HG02884 (cell line): Measurements from ENCODE around the gene PHOSPHO1.
"Not testable (repeated sequence)": the region's sequence is repeated elsewhere in the genome, so short reads cannot be mapped to it uniquely, and the experiment has no call there.

ENCODE experiments used
- ATAC-seq: cut with Tn5 transposase; IDR thresholded peaks from one replicate; pipeline ENCODE4 v1.9.1; 2021; ENCODE audit warnings: mild to moderate bottlenecking, moderate library complexity; ENCODE audit not compliant: unreplicated experiment

Gene PHOSPHO1, protein sequence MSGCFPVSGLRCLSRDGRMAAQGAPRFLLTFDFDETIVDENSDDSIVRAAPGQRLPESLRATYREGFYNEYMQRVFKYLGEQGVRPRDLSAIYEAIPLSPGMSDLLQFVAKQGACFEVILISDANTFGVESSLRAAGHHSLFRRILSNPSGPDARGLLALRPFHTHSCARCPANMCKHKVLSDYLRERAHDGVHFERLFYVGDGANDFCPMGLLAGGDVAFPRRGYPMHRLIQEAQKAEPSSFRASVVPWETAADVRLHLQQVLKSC

DNA sequence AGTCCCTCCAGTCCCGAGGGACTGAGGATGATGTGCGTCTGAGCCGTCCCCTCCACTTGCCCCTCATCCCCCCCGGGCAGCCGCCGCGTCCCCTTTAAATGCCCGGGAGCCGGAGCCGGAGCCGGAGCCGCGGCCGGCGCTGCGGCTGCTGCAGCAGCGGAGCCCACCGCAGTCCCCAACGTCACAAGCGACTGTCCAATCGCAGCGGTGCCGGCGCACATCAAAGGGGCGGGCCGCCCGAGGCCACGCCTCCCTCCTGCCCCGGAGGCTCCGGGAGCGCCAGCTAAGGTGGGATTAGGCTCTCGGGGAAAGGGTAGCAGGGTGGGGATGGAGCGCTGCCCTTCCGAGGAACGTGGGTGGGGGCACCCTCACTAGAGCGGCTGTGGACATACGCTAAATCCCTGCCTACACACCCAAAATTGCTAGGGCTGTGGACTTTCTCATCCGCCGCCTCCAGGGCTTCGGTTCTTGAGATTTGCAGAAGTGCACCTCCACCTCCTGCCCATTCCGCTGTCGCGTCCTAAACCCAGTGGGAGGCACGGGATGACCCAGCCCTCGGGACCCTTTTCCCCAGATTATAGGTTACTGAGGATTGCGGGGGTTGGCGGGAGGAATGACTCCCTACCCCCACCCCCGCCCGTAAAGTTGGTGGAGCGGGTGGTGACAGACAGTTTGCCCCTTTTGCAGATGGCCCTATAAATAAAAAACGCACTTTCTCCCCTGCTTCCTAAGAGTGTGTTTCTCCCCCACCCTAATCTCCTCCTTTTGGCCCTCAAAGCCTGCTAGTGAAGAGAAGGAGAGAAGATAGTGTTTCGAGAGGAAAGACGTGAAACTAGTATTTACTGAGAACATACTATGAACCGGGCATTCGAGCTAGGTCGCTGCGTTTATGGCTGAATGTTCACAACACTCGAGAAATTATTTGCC, at the start of gene PHOSPHO1:
PHOSPHO1 (minus strand) TSS at position 152 of the 927 bp plus-strand sequence. CDS start 4,096 bp downstream, outside the sequence.
- ATAC-seq, result peak; percentile 83

DNA sequence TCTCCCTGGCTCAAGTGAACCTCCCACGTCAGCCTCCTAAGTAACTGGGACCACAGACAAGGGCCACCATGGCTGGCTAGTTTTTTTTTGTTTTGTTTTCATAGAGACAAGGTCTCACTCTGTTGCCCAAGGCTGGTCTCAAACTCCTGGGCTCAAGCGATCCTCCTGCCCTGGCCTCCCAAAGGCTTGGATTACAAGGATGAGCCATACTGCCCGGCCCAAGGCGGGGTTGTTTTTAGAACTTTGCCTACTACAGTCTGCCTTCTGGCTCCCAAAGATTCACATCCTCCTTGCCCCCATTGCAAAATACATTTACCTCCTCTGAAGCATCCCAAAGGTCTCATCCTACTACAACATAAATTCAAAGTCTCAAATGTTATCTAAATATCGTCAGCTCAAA, 49.5 kb upstream of the PHOSPHO1 start:
- ATAC-seq, result no peak

DNA sequence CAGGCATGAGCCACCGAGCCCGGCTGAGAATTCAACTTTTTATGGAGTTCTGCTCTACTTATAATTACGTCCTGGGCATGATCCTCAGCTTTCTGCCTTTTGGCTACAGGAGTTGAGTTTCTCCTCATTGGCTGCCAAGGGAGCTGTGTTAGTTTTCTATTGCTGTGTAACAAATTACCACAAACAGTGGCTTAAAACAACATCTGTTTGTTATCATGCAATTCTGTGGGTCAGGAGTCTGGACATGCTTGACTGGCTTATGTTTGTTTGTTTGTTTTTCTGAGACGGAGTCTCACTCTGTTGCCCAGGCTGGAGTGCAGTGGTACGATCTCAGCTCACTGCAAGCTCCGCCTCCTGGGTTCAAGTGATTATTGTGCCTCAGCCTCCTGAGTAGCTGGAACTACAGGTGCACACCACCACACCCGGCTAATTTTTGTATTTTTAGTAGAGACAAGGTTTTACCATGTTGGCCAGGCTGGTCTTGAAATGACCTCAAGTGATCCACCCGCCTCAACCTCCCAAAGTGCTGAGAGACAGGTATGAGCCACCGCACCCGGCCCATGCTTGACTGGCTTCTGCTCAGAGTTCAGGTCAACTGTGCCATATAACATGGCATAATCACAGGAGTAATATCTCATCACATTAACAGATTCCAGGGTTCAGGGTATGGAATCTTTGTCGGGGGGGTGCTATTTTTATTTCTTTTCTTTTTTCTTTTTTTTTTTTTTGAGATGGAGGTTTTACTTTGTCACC, 48.9 kb upstream of the PHOSPHO1 start:
- ATAC-seq, result not testable (repeated sequence)

DNA sequence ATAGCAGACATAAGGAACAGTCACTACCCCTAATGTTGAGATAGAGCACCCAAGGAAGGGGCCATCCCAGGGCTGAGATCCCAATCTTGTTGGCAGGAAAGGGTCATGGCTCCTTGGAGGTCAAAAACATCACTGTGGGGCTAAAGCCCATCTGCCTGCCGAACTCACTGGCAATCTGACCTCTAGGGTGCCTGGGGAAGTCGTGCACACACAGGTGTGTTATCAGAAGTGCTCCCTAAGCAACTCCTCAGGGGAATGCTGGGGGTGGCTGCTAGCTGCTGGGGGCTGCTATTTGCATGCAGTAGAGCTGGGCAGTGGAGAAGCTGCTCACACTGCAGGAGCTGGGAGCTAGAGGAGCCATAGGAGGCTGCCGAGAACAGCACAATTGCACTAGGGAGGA, 47.5 kb upstream of the PHOSPHO1 start:
- ATAC-seq, result no peak

DNA sequence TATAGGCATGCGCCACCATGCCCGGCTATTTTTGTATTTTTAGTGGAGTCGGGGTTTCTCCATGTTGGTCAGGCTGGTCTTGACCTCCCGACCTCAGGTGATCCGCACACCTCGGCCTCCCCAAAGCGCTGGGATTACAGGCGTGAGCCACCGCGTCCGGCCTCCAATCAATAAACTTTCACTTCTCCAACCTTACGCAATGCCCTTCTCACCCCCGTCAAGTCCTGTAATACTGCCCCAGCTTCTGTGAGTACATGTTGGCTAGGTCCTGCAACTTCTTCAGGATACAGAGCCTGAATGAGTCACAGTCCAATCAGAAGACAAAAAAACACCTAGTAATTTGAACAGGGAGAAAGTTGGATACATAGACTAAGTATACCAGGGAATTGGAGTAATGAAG, 47.1 kb upstream of the PHOSPHO1 start:
- ATAC-seq, result no peak

DNA sequence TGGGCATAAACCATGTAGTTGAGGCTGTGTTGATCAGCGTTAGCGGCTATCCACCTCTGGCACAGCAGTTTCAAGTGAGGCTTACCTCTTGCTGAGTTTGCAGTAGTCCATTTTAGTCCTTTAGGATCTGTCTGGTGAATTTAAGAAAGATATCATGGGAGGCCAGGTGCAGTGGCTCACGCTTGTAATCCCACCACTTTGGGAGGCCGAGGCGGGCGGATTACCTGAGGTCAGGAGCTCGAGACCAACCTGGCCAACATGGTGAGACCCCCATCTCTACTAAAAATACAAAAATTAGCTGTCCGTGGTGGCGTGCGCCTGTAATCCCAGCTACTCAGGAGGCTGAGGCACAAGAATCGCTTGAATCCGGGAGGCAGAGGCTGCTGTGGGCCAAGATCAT, 45.4 kb upstream of the PHOSPHO1 start:
- ATAC-seq, result not testable (repeated sequence)

DNA sequence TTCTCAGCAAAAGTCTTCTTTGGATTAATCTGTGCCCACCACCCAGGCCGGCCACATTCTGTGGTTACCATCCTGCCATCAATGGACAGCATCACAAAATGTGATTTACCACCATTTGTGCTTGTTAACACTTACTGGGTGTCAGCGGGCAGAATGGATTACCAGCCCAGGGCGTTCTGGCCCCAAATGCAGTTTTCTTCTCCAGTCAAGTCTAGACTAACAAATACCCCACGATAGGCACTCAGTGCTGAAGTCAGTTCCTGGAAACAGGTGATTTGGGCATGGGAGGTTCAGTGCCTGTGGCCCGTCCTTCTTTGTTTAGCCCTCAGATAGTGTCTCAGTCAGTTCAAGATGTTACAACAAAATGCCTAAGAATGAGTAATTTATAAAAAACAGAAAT, 38.8 kb upstream of the PHOSPHO1 start:
- ATAC-seq, result no peak

DNA sequence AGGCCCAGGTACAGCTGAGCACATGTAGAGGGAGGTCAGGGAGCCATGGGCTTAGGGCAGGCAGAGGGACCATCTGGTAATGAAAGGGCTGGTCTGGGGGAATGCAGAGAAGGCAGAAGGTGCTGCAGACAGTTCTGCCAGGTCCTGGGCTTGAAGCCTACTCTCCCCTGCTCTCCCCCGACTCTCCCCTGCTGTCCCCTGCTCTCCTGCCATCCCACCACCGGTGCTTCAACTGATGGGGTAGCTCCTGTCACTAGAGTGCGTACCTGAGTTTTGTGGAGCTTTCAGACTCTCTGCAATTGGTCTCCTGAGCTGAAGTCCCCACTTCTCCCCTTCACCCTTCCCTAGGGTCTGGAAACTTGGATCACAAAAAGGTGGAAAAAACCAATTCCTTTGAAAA, 37.3 kb upstream of the PHOSPHO1 start:
- no peak for ATAC-seq

DNA sequence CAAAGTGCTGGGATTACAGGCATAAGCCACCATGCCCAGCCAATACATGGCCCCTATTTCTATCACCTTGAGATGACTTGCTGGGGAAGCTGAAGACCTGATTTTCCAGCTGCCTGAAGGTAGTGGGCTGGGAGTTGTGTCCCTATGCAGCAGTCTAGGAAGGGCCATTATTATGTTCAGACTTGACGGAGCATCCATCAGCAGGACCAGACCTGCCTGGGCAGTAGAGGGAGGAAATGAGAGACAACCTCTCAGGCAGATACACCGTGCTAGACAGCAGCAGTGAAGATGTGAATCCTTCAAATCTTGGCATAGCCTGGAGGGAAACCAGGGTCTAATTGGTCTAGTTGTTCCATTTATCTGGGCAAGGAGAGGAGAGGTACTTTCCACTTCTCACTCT, 35.6 kb upstream of the PHOSPHO1 start:
- no peak for ATAC-seq

DNA sequence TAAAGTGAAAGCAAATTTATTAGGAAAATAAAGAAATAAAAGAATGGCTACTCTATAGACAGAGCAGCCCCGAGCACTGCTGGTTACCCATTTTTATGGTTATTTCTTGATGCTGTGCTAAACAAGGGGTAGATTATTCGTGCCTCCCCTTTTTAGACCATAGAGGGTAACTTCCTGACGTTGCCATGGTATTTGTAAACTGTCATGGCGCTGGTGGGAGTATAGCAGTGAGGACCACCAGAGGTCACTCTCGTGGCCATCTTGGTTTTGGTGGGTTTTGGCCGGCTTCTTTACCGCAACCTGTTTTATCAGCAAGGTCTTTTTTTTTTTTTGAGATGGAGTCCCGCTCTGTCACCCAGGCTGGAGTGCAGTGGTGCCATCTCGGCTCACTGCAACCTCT, 31.0 kb upstream of the PHOSPHO1 start:
- not testable (repeated sequence) for ATAC-seq

DNA sequence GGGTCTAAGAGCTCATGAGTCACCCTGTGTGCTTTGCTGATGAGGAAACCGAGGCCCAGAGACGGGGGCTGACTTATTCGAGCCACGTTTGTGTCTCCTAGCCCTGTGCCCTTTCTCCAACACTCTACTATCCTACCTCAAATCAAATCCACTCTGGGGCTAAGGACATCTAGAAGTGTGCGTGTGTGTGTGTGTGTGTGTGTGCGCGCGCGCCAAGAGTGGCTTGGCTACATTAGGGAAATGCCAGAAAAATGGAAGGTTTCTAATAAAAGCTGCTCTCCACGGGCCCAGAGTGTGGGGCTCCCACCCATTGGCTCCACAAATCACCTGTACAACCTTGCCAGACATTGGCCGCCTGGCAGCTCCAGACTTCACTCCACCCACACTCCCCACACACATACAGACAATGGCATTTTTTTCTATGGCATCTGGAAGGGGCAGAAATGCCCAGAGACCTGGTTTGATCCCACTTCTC, 30.3 kb upstream of the PHOSPHO1 start:
- ATAC-seq, result no peak

DNA sequence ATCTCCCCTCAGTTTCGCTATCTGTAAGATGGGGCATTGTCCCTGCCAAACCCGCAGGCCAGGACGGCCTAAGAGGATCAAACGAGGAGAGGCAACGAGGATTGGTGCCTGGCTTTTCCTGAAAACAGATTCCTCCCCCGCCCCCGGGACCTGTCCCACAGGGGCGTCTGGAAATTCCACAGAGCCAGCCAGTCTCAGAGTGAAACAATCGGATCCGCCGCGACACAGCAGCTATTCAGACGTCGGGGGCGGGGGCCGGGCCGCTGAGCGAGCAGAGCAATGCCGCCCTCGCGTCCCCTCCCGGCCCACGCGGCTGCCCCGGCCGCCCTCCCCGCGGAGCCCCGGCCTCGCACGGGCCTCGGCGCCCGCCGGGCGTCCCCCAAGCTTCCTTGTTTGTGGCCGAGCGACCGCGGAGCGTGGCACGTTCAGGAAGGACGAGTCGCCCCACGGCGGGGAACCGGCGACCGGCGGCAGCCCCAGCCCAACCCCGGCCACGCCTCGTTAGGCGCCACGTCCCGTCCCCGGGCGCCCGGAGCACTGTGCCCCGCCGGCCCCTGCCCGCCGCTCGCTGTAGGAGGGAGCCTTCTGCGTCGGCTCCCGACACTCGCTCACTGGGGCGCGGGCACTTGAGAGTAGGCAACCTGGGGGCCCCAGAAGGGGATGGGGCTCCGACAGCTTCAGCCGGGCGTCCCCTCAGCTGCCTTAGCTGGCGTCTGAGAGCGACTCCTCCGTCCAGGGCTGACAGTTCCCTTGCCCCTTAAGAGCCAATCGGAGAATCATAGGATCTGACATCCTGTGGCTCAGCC, 29.6 kb upstream of the PHOSPHO1 start:
- ATAC-seq, result no peak

DNA sequence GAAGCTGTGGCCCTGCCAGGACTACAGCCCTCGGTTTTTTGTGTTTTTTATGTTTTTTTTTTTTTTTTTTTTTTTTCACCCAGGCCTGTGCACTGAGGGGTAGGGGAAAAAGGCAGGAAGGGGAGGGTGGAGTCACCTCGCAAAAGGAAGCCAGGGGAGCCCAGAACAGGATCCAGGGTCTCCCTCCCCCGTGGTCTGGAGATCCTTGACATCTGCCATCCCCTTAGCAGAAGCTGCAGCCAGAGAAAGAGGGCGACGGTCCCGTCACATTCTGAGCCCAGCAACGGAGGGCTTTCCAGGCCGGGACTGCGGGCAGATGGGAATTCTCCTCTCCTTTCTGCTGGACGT, 29.1 kb upstream of the PHOSPHO1 start:
- no peak for ATAC-seq

DNA sequence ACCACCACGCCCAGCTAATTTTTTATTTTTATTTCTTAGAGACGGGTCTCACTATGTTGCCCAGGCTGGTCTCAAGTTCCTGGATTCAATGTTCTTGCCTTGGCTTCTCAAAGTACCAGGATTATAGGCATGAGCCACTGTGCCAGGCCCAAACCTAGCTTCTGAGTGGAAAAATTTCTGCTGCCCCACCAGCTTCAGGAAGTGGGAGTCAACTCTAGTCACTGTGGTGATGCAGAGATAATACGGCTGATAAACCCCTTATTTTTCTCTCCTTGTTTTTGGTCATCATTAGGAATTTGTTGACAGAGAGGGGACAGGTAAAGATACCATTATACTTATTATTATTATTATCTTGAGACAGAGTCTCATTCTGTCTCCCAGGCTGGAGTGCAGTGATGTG, 27.8 kb upstream of the PHOSPHO1 start:
- ATAC-seq, result no peak

DNA sequence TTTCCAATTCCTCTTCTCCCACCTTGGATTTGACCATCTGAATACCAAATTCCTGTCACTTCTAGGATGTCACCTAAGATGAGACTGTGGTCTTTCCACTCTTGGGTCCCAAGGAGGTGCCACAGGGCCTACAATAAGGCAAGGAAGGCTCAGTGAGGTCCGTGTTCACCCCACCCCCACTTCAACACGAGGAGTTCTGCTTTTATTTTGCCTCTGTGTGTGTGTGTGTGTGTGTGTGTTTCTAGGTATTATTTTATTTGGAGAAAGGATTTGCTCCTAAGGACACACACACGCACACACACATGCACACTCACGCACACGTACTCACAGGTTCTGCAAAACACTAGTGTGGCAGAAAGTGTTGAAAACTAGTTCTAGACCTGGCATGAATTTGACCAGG, 24.5 kb upstream of the PHOSPHO1 start:
- ATAC-seq, result no peak

DNA sequence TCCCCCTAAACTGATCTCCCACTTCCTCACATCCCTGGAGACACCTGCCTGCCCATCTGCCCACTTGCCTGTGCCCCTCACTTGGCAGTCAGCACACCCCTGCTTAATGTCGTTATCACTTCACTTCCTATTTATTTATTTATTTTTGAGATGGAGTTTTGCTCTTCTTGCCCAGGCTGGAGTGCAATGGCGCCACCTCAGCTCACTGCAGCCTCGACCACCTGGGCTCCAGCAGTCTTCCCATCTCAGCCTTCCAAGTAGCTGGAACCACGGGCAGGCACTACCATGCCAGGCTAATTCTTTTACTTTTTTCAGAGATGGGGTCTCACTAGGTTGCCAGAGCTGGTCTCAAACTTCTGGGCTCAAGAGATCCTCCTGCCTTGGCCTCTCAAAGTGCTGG, 23.5 kb upstream of the PHOSPHO1 start:
- ATAC-seq, result no peak

DNA sequence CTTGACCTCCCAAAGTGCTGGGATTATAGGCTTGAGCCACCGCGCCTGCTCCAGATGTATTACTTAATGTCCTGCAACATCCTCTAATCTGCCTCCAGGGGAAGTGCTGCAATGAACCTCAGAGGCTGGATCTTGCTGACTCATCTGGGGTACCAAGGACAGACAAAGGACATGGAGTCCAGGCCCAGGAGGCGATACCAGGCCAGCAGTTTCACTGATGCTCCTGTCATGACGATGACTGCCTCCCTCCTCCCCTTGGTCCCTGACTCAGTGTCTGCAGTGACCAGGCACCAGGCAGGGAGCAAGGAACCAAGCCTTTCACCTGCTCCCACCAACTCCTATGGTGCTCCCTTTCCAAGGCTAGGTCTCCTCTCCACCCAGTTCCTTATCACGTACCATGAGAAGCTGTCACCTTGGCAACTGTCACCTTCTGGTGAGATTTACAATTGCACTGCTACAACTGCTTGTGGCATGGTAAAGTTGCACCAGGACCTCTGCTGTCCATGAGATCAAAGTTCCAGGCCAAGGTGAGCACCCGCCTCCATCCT, 21.6 kb upstream of the PHOSPHO1 start:
- no peak for ATAC-seq

DNA sequence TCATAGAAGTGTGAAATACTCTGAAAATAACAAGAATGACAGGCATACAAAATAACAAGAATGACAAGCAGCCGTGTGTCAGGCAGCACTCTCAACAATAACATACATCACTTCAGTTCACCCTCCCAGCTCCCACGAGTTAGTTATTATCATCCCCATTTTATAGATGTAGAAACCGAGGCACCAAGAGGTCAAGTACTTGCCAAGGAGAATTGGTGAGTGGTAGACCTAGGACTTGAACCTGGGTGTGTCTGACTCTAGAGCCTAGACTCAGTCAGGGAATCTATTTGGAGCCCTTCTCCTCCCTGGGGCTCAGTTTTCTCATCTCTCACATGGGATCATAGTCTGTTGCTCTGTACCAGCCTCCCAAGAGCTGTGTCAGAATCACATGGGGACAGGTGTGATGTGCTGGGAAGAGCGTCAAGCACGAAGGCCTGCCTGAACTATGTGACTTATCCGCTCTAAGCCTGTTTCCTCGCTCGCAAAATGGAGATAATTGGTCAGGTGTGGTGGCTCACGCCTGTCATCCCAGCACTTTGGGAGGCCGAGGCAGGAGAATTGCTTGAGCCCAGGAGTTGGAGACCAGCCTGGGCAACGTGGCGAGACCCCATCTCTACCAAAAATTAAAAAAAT, 19.4 kb upstream of the PHOSPHO1 start:
- no peak for ATAC-seq

DNA sequence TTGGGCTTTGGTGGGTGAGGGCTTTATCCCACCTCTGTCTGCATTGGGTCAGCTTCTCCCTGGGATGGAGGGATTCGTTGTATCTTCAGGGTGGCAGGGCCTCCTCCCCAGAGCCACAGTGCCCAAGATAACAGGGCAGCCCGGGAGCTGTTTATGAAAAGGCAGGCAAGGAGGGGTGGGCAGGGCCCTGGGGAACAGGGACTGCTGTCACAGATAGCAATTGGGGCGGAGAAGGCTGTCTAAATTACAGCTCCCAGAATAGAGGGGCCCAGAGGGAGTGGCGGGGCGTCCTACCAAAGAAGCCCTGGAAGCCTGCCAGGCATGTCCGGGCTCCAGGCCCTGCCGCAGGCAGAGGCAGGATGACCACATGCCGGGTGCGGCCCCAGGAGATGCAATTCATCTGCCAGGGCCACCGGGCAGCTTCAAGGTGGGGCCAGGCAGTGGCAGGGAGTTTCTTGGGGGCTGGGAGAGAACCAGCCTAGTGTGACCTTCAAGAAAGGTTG, 18.8 kb upstream of the PHOSPHO1 start:
- no peak for ATAC-seq

DNA sequence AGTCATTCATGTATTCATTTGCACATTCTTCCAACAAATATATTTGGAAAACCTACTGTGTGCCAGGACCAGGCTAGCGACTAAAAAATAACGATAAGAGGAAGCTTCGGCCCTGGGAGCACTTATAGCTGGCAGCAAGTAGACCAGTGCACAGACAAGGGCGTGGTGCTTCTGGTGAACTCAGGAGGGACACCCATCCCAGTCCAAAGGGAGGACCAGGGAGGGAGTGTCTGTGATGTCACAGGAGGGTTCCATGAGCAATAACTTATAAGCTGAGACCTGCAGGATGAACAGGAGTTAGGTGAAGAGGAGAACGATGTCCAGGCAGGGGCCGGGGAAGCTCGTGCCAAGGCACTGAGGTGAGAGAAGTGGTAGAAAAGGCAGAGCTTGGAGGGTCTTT, 17.4 kb upstream of the PHOSPHO1 start:
- ATAC-seq, result no peak
